Right kidney (tissue), 1 donor: ENCODE data around the gene COL9A2.

ENCODE experiments used
- DNase-seq: peaks from one replicate; pipeline ENCODE4 v3.0.0-alpha.2; 2016

Gene COL9A2

DNA sequence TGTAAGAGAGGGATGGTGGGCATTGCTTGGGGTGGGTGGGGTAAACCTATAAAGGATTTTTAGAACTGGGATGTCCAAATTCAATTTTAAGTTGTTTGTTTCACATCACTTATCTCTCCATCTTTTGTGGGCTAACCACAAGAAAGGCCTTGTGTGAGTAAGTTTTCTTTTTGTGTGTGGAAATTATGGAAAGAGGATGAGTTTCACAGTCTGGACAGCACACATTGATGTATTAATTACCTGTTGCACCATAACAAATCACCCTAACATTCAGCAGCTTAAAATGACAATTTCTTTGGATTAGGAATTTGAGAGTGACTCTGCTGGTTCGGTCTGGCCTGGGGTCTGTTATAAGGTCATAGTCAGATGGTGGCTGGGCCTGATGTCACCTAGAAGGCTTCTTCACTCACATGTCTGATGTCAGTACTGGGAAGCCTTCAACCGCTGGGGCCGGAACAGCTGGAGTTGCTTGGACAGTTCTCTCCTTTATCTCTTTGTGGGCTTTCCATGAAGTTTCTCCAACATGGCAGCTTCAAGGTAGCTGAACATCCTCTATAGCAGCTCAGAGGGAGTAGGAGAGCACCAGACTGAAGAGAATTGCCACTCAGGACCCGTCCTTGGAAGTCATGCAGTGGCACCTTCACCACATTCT, 2.0 kb upstream of the COL9A2 start:
- no peak for DNase-seq

DNA sequence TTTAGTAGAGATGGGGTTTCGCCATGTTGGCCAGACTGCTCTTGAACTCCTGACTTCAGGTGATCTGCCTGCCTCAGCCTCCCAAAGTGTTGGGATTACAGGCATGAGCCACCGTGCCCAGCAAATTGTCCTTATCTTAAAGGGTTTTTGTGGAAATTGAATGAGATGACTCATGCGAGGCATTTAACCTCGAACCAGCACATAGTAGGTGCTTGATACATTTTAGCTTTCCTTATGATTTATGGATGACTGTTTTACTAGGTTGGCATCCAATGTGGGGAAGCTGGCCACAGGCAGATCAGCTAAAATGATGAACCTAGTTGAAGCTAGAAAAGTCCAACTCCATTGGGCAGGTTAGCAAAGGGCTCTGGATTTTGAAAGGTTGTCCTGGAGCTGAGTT, 1.4 kb upstream of the COL9A2 start:
- no peak for DNase-seq

DNA sequence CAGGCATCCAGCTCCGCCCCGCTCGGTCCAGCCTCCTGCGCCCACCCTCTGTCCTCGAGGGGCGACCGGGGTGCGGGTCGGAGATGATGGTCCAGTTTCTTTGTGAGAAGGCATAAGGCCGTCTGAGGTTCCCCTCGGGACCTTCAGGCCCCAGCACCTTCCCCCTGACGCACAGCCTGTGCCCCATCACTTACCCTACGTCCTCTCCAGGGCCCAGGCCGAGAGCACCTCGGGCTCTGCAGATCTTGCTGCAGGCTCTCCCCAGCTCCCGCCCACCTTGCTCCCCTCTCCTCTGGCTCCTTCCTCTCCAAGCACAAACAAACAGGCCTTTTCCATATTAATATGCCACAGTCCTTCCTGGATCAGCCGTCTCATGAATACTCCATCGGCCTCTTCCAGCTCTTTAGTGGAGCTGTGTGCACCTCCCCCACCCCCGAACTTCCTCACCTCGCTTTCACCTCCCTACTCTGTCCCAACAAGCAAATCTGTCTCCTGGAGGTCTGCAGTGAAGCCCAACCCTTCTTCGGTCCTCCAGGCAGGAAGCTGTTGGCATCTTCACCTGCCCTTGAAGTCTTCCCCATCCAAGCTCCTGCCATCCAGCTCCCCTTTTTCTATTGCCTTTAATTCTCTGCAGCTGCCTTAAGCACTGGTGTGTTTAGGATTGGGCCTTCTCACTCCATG, 448 bp upstream of the COL9A2 start:
- DNase-seq, result peak; percentile 54

DNA sequence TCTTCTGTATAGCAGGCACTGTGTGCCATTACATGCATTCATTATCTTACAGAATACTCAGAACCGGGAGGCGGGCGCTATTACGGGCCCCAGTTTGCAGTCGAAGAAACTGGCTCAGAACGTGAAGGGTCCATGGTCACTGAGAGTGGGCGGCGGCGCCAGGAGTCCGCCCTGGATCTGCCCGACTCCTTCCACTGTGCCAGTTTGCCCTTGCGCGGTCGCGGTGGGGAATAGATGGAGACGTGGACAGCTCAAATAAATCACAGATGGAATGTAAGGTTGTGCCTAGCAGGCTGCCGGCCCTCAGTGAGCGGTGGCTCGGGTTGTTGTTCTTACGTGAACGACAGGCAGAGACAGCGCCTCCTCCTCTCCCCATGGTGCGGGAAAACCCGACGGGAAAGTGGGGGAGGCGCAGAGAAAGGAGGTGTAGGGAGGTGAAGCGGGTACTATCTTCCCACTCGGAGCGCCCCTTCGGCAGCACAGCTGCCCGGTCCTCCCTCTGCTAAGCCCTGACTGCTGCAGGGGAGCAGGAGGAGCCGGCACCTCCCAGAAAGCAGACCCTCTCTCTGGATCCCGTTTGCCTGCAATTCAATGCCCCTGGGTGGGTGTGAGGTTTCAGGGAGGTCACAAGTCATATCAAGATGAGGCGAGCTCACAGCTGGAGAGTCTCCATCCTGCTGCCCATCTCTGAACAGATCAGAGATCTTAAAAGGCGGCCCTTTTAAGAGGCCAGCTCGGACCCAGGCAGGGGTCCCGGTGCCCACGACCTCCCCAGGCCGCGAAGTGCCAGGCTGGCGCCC, 1.1 kb downstream of the COL9A2 start:
- DNase-seq, result peak; percentile 88

DNA sequence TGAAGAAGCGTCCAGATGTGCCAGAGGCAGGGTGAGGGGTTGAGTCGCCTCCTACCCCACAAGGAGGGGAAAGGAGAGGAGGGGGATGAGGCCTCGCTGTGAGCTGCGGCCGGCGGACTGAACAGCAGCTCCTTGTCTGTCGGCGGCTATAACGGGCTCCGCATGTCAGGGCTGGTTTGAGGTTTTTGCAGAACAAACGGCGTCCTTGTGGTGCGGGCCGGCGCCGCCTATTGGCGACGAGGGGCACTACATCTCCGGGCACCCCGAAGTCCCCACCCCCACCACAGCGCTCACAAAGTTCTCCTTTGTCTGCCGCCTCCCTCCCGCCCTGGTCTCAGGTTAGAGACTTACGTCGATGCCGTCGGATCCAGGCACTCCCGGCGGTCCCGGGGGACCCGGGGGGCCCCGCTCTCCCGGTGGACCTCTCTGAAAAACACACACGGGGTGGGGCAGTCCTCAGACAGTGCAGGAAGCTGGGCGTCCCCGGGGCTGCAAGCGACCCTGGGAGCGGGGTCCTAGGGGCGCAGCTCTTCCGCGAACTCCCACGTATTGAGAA, 1.8 kb downstream of the COL9A2 start:
- peak; percentile 86 for DNase-seq

DNA sequence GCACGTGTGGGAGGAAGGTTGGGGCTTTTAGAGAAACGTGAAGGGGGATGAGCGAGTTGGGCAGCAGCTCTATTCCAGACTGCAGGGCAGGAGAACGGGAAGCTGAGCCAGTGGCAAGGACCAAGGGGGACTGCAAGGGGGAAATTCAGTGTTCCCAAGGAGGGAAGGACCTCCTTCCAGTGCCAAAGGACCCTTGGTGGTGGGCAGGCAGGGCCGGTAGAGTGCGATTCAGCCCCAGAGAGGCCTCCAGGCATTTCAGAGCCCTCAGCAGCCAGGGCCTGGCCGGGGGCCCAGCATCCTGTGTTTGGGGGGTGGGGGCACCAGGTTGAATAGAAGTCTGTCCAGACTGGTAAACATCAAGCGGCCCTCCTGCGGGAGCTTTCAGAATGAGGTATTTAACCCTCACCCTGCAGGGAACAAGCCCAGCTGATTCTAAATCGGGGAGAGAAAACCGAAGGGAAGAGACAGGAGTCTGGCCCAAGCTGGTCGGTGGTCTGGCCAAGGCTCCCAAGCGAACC, 2.3 kb downstream of the COL9A2 start:
- peak; percentile 17 for DNase-seq

DNA sequence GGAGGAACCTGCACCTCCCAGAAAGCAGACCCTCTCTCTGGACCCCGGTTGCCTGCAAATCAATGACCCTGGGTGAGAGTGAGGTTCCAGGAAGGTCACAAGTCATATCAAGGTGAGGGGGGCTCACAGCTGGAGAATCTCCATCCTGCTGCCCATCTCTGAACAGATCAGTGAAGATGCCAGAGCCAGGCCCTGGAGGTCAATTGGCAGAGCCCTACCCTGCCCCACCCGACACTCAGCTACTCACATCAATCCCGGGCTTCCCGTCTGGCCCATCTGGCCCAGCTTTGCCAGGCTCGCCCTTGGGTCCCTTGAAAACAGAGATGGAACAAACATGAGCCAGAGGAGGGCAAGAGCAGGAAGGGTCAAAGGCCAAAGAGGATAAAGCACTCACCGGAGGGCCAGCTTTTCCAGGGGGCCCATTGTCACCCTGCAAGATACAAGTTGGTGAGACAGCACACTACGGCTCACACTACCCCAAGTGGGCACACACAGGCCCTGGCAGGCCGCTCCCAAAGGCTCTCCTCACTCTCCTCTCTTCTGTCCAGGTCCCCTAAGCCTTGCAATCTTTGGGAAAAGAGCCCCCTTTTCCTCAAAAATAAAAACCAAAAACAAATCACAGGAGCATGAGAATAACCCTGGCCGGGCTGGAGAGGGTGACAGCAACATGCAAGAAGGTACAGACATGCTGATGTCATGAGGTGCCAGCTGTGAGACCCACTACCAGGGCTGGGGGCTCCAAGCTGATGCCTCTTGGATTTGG, 2.9 kb downstream of the COL9A2 start:
- no peak for DNase-seq

DNA sequence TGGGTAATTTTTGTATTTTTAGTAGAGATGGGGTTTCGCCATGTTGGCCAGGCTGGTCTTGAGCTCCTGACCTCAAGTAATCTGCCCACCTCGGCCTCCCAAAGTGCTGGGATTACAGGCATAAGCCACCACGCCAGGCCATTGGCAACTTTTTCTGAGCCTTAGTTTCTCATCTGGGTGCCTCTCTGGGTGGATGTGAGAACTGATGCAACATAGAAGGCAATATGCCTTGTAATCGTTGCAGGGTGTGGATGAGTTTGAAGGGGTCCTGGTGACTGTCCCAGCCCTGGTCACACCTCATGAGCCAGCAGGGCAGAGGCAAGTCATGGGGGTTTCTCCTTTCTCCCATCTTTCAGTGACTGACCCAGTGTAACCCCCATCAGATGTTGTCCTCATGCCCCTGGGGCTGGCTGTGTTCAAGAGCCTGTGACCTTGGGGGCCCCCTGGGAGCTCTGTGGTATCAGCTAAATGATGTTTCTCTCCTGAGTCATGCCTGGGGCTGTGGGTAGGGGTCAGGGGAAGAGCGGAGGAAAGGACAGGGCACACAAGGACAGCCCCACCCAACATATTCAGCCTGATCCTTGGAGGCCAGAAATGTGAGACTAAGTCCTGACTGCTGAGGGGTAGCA, 3.6 kb downstream of the COL9A2 start:
- DNase-seq, result no peak

DNA sequence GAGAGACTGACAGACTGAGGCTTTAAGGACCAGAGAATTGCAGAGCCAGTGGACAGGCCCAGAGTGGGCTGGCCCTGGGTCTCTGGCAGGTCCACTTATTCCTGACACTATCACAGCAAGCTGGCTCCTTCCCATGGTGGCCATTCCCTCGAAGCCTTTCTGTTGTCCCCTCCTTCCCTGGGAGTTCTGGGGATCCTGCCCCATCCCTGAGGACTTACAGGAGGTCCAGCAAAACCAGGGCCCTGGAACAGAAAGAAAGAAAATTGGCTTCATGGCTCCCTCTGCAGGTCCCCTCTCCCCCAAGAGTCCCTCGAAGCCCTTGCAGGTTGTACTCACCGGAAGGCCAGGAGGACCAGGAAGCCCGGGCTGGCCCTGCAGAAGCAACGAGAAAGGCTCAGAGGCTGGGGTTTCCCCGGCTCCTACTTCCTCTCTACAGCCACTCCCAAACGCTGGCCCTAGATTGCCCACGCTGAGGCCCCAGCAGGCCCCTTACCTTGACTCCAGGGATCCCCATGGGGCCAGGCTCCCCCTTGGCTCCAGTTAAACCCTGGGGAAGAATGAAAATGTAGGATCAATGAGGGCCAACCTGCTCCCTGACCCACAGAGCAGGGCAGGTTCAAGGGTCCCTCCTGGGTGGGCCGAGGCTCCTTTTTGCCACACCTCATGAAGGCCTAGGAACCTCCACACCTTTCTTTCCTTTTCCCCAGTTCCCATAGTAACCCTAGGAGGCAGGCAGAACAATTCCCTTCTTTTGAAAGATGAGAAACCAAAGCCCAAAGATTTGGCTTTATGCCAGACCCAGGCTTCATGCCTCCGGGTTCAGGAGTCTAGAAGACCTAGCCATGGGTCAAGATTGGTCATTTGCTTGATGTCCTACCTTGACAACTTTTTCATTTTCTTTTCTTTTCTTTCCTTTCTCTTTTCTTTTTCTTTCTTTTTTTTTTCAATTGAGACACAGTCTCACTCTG, 4.6 kb downstream of the COL9A2 start:
- DNase-seq, result no peak

DNA sequence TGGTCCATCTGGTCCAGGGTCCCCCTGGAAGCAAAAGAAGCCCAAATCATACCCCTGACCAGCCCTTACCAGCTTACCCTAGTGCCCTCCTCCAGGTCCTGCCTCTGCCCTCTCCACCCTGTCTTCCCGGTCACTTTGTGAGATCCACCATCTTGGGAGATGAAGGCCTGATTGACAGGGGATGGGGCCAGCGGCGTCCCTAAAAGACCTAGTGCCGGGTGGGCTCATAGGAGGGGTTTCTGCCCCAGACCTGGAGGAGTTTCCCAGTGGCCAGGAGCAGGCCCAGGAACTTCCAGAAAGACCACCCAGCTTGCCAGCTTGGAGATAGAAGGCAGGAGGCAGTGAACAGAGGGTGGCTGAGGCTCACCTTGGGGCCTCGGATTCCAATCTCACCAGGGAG, 5.4 kb downstream of the COL9A2 start:
- DNase-seq, result no peak

DNA sequence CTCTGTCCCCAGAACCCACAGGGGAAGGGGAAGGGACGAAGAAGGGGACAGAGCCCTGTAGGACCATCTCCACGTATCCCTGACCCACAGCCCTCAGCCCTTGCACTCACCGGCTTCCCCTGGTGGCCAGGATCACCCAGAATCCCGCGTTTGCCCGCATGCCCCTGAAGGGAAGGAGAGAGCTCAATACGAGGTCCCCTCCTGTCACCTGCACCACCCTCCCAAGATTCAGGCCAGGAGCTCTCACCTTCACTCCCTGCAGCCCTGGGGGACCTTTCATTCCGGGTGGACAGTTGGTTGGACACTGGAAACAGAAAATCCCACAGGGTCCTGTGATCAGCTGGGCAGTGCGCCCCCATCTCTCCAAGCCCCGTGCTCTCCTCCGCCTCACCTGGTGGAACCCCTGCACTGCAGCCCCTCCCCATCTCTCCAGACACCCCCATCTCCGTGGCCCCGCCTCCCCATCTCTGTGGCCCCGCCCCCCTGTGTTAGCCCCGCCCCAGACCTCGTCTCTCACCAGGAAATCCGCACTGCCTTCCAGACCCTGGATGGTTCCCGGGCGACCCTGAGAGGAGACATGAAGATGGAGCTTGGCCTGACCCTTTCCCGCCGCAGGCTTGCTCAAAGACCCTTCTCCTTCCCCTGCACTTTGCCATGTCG, 6.0 kb downstream of the COL9A2 start:
- no peak for DNase-seq

DNA sequence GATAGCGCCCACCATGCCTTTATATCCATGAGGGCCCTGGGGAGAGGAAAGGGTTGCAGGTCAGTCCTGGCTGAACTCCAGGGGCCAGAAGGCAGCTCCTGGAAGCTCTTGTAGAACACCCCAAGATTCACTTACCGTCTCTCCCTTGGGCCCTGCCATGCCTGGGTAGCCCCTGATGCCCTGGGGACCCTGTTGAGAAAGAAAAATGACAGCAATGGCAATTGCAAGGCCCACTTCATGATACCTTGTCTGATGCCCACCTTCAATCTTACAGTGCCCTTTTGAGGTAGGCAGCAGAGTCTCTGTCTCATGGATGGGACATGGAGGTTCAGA, 7.0 kb downstream of the COL9A2 start:
- DNase-seq, result no peak

DNA sequence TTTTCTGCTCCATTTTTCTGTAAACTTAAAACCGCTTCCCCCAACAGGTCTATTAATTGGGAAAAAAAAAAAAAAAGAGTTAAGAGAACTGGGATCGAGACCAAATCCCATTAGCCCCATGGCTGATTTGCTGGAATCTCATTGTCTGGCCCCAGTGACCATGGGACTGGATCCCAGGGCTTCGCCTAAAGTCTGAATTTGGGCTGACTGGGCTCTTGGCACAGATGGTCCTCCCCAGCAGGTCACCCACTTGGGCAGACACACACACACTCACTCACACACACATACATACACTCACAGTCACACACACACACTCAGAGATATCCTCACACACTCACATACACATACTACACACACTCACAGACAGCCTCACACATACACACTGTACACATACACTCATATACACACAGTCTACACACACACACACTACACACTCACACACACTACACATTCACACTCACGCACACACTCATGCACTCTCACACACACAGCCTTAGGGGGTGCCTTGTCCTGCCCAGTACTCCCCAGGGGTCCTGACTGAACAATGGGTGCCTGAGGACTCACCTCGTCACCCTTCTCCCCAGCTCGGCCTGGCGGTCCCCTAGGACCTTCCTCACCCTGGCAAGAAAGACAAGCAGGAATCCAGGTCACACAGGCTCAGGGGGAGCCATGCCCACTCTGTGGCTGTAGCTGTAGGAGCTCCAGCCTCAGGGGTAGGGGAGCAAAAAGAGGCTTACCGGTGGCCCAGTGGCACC, 7.5 kb downstream of the COL9A2 start:
- DNase-seq, result no peak

DNA sequence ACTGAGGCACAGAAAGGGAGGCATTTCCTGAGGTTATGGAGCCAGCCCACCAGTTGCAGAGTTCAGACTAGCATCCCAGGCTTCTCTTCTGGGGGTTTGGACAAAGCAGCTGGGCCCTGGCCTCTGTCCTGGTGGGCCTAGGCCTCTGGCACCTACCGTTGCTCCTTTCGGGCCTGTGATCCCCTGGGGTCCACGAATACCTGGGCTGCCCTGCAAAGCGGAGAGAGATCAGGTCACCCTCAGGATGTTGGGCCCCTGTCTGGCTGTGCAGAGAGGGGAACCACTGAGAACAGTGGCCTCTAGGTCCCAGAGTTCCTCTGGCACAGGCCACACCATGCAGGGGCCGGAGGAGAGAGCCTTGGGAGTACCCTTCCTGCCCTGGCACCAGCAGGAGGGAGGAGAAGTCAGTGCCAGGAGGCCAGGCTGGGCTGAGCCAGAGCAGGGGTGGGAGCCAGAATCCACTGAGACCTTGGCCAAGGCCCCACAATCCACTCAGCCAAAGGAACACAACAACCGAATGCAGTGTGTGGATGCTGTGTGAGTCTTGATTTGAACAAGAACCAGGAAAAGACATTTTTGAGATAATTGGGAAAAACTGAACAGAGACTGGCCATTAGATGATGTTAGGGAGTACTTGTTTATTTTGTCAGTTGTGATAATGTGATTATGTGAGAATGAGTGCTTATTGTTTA, 8.9 kb downstream of the COL9A2 start:
- no peak for DNase-seq

DNA sequence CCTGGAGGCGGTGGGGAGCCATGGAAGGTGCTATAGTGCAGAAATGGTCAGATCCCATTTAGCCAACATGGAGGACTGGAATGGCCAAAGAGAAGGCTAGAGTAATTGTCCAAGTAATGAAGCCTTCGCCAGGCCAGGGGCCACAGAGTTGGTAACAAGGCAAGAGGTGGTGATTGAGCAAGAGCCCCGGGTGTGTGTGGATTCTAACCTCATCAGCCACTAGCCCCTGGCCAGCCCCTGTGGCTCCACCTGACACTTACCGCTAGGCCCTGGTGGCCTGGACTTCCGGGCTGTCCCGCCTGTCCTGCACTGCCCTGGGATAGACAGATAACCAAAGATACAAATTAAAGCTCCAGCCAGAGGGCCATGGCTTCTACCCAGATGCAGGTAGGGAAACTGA, 9.9 kb downstream of the COL9A2 start:
- no peak for DNase-seq

DNA sequence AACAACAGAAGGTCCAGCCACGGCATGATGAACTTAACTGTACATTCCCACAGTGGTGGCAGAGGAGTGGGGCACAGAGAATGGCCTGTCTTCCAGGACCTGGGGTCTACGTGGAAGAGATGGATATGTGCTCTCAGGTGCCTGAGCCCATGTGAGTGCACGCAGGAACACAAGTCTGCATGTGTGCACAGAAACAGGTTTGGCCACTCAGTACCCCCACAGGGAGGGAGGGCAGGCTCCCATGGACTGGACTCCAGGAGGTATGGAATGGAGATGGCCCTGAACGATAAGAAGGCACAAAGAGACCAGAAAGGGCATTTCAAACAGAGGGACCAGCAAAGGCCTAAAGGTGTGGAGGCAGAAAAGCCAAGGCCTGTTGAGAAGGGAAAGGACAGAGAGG, 10.8 kb downstream of the COL9A2 start:
- no peak for DNase-seq

DNA sequence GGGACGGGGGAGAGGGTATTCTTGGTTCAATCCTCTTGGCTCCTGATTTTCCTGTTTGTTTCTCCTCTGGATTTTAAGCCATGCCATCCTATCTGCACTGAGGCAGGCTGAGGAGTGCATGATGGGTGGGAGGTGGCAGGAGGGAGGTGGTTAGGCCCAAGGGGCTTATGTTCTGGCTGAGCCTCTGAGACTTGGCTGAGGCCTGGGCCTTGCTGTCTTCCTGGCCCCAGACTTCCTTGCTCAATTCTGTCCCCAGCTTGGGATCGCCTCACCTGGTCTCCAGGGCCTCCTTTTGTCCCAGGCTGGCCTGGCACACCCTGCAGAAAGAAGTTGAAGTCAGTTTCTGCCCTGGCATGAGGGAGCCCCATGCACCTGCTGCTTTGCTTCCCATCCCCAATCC, 11.2 kb downstream of the COL9A2 start:
- no peak for DNase-seq

DNA sequence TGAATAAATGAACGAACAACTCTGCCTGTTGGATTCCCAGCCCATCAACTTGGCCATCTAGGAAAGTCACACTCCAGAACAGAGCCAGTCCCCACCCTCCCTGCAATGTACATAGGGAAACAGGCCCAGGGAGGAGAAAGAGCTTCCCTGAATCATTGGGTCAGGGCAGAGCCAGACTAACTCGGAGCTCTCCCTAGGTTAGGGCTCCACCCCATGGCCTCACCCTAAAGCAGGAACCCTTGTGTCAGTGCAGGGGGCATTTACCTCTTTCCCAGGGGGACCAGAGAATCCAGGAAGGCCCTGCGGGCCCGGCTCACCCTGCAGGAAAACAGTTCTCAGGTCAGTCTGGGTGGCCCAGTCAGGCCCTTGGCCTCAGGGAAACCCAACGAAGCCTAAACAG, 11.6 kb downstream of the COL9A2 start:
- DNase-seq, result no peak

DNA sequence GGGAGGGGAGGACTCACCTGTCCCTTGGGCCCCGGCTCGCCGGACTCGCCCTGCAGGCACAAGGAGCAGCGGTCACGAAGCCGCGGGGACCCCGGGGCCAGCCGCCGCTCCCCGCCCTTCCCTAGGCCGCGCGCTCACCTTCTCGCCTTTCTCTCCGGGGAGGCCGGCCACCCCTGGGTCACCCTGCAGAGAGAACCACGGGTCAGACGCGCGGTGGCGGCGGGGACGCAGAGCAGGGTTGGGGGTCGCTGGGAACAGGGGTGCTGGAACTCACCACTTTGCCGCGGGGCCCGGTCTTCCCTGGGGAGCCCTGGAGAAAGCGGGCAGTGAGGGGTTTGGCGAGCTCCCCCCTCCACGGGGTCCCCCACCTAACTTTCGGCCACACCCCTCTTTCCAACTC, 13.3 kb downstream of the COL9A2 start:
- DNase-seq, result no peak
